Fibroblast of mammary gland (primary cell): ENCODE results near the gene ARL3.

Source experiments
- DNase-seq: peaks from one replicate; pipeline ENCODE4 v3.0.0-alpha.2; 2010; ENCODE audit warnings: low read depth
- H3K4me3 ChIP-seq: 2 replicates; pipeline ENCODE4 v1.5.1; 2011; ENCODE audit warnings: low read depth, mild to moderate bottlenecking, low read length, moderate library complexity; ENCODE audit not compliant: control insufficient read depth
- TF ChIP-seq, protein P1 (sequence below): conservative IDR thresholded peaks from 2 replicates; pipeline ENCODE4 v1.5.1; 2011; ENCODE audit warnings: low read depth, low read length, inconsistent platforms; ENCODE audit not compliant: control insufficient read depth, insufficient read depth

The ARL3 gene

DNA sequence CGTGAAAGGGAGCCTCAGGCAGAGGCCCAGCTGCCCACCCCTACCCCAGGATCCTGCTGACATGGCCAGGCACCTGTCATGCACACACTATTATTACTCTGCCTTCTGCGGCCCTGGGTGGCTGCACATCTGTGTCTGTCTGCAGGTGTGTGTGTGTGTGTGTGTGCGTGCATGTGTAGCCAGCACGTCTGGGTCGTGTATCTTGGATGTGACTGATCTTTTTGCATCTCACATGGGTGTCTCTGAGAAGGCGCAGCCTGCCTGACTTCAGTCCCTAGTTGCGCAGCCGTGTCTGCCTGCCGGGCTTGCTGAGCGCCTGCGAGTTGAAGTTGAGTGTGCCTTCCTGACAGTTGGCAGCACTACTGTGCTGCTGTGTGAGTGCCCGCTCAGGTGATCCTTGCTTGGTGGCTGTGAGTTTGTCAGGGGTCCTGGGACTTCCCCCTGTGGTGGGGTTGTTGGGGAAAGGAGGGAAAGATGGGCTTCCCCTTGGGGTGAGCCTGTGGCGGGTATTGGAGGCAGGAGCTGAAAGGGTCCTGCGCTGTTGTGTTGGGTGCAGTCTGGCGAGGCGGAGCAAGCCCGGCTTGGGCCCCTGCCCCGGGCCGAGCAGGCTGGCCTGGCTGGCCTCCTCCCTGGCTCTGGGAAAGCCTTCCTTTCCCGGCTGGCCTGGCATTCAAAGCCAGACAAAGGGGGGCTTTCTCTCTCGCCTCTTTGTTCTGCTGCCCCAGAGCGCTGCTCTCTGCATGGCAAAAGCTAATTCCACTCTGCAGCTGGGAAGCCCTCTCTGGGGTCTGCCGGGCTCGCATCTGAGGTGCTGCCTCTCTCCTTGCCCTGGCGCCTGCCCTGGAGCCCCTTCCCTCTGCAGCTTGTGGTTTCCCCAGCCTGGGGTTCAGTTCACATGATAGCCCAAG is 65.1 kb downstream of the ARL3 start:
- H3K4me3 ChIP-seq, result no peak overlapping the region
- TF ChIP-seq, protein P1, sequence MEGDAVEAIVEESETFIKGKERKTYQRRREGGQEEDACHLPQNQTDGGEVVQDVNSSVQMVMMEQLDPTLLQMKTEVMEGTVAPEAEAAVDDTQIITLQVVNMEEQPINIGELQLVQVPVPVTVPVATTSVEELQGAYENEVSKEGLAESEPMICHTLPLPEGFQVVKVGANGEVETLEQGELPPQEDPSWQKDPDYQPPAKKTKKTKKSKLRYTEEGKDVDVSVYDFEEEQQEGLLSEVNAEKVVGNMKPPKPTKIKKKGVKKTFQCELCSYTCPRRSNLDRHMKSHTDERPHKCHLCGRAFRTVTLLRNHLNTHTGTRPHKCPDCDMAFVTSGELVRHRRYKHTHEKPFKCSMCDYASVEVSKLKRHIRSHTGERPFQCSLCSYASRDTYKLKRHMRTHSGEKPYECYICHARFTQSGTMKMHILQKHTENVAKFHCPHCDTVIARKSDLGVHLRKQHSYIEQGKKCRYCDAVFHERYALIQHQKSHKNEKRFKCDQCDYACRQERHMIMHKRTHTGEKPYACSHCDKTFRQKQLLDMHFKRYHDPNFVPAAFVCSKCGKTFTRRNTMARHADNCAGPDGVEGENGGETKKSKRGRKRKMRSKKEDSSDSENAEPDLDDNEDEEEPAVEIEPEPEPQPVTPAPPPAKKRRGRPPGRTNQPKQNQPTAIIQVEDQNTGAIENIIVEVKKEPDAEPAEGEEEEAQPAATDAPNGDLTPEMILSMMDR, result no peak
- DNase-seq, result no peak

DNA sequence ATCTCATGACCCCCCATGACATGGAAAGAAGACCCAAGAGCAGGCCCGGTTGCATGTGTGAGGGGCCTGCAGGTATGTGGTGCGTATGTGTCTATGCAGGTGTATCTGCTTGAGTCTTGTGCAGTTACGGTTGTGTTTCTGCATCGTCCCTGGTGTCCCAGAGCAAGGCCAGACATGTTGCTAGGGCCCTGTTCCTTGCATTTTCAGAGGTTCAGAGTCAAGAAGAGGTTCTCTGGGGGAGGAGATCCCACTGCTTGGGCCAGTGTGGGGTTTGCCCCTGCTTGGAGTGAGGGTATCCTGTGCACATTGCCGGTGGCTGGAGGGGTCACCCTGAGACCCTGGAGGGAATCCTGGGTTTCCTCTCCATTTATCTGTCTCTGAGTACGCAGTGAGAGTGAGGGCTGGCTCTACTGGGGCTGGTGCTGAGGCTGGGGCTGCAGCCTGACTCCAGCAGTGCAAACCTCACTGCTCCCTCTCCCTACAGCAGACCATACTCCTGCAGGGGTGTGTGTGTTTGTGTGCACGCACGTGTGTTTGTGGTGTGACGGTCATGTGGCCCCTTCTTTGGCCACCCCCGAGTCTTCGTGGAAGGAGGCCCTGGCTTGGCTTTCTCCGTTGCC is 65.8 kb downstream of the ARL3 start:
- TF ChIP-seq, protein P1, result no peak
- DNase-seq, result no peak
- H3K4me3 ChIP-seq, result no peak overlapping the region

DNA sequence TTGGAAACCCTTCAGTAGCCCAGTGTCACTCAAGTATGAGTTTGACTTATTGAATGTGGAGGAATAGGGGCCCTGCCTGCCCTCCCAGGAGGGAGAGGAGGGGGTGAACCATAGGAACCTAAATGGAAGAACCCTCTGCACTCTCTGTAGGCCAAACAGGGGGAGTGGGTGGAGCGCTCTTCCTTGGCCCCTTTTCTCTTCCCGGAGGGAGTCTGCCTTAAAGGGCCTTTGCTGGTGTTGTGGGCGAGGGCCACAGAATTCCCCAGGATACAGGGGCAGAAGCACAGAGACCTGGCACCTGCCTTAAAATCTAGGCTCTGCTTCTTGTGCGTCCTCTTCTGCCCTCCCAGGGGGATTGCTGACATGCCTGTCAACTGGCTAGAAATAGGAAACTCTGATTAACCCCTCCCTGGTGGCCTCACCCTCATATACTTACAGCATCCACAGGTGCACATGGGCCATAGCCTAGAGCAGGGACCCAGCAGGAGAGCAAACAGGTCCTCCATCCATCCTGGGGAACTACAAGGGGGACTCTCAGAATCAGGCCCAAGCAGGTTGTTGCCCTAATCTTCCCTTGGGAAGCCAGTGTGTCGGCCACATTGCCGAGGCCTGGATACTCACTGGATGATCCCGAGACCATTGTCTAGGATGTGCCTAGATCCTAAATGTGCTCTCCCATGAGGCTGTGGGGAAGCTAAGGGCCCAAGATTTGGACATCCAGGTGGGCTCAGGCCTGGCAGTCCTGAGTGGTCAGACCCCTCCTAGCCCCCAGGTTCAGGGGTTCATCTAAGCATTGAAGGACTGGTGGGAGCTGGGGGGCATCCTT is 66.5 kb downstream of the ARL3 start:
- peak overlapping the region; percentile 91 for H3K4me3 ChIP-seq
- DNase-seq, result no peak
- TF ChIP-seq, protein P1, result no peak

DNA sequence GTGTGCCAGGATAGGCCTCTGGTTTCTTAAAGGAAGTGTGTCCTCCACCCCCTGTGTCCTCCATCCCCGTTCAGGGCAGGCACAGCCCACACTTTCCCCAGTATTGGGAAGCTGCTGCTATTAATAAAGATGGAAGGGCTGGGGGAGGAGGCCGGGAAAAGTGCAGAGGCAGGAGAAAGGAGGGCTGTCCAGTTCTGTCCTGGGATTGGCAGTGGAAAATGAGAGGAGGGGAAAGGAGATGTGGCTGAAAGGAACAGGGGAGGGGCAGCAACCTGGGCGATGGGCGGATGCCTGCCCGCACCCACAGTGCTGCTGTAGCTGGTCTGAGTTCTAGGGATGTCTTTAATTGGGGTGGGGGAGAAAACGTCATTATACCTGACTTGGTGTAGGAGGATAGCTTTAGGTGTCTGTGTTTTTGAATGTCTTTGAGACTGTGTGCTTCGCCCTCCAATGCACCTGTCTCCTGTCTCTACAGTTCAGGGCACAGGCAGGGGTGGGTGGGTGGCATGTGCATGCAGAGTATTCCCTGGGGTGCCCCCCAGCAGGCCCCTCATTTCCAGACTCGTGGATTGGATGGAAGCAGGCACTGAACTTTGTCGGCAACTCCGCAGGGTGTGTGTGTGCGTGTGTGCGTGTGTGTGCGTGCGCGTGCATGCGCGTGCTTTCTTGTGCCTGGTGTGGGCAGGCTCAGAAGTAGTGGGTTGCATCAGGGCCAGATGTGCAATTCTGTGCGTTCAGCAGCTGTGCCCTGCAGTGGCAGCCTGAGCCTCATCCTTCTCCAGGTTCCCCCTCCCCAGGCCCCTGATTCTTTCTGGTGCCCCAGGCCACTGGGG is 67.4 kb downstream of the ARL3 start:
- TF ChIP-seq, protein P1, result no peak
- H3K4me3 ChIP-seq, result peak overlapping the region; percentile 91
- DNase-seq, result peak; percentile 44

DNA sequence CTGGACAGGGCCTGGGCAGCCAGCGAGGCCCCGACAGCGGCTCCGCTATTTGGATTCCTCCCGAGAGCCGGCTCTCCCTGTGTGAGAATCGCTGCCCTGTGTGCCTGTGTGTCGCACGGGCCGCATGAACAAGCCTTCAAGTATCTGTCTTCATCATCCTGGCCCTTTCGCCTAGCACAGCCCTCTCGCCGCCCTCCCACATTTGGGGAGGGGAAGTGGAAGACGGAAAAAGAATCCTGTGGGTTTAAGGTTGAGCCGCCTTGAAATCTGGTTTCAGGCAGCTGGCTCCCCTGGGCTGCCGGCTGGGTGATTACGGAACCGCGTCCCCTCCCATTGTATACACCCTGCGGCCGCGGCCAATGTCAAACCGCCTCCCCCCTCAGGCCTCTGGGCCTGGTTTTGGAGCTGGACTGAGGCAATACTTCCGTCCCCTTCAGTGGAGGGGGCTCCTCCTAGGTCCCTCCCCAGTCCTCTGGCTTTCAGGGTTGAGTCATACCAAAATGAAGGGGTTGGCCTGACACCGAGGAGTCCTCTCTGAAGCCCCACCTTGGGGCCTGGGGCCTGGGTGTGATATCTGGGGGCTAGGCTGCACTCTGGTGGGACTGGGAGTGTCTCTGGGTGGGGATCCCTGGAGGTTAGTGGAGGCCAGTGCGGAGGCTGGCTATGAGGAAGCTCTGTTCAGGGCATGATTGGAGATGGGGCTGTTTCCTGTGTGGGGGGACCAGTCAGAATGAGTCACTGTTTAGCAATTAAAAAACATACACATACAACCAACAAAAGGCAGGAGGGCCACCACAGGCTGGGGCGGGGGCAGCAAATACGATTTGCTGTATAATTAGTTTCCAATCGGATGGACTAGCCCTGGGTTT is 68.2 kb downstream of the ARL3 start:
- TF ChIP-seq, protein P1, result no peak
- peak; percentile 99 for DNase-seq
- H3K4me3 ChIP-seq, result peak overlapping the region; percentile 91

DNA sequence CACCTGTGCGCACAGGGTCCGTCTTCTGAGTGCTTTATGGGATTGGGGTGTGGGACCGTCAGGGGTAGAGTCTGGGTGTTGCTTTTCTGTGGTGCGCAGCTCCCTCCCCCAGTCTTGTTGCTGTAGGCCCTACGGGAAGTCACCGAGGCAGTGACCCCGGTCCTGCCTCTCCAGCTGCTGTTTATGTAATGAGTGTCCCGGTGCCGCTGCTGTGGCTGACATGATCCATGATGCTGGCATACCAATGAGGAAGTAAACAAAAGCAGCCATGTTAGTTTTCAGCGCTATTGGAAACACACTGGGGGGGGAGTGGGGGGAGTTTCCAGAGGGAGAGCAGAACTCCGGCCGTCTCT is 68.8 kb downstream of the ARL3 start:
- DNase-seq, result peak; percentile 72
- TF ChIP-seq, protein P1, result no peak
- H3K4me3 ChIP-seq, result peak overlapping the region; percentile 91
